Measurements from ENCODE around the gene ERCC8. TPM values are rescaled to one million over a fixed set of nuclear protein-coding genes. Genes with fewer than 3 reads are reported as not detected.

Gene ERCC8
- total RNA-seq, 2 experiments from 2014 or later: 7.6 to 10.2 TPM

DNA sequence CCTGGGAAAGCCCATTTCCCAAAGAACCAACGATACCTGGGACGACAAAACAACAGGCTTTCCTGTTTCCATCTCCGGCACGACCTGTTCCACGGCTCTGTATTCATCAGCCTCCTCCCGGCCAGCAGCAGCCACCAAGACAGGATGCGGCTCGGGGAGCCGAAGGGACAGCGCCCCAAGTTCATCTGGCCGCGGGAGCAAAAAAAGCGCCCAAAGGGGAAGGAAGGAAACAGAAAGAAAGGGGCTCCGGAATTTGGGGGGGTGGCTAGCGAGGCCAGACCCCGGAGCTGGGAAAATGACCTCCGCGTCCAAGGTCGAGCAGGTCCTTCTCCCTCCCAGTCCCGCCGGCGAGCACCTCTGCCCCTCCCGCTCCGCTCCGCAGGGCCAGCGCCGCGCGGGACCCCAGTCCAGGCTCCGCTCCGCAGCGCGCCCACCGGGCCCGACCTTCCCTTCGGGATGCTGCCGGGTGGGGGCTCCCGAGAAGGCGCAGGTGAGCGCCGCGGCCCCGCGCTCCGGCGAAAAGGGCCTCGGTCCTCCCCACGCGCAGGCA lies 101.4 kb downstream of the ERCC8 start:
- no peak for ATAC-seq
- Mint-ChIP-seq H3K27me3 (peaks cover 63% of the 10 kb centered on the region), H3K36me3 (no peaks in the 10 kb centered on the region), H3K4me1 (peaks cover 14% of the 10 kb centered on the region), H3K27ac (no peak overlapping the region), H3K4me3 (peak overlapping the region; percentile 73), H3K9me3 (ENCODE audit: low read depth) (no peaks in the 10 kb centered on the region)
- CTCF ChIA-PET: no interaction called here
- DNase-seq: no peak

GRCh38 chr5:60842871-60843385 lies 101.9 kb downstream of the ERCC8 start:
- no peak for DNase-seq
- Mint-ChIP-seq H3K27me3 (peaks cover 64% of the 10 kb centered on the region), H3K4me1 (peaks cover 14% of the 10 kb centered on the region), H3K4me3 (peak overlapping the region; percentile 73), H3K36me3 (no peaks in the 10 kb centered on the region), H3K27ac (no peak overlapping the region), H3K9me3 (ENCODE audit: low read depth) (no peaks in the 10 kb centered on the region)
- ATAC-seq: no peak
- CTCF ChIA-PET: interaction anchor here (0.9 kb wide), 1 partner anchor 13 kb away, joined by 4 read pairs; no protein-coding TSS in a partner anchor

- CTCF ChIA-PET: interaction anchor here (0.7 kb wide), 1 partner anchor 644 kb away, joined by 5 read pairs; no protein-coding TSS in a partner anchor
- peaks cover 61% of the 10 kb centered on the region for H3K27me3 Mint-ChIP-seq
- H3K36me3 Mint-ChIP-seq: no peaks in the 10 kb centered on the region
- no peaks in the 10 kb centered on the region for H3K9me3 Mint-ChIP-seq (ENCODE audit: low read depth)
- DNase-seq: no peak
- peaks cover 14% of the 10 kb centered on the region for H3K4me1 Mint-ChIP-seq
- ATAC-seq: no peak
- no peak overlapping the region for H3K27ac Mint-ChIP-seq
- no peak overlapping the region for H3K4me3 Mint-ChIP-seq
These were observed 103.5 kb downstream of the ERCC8 start for GRCh38 chr5:60841361-60841760.

DNA sequence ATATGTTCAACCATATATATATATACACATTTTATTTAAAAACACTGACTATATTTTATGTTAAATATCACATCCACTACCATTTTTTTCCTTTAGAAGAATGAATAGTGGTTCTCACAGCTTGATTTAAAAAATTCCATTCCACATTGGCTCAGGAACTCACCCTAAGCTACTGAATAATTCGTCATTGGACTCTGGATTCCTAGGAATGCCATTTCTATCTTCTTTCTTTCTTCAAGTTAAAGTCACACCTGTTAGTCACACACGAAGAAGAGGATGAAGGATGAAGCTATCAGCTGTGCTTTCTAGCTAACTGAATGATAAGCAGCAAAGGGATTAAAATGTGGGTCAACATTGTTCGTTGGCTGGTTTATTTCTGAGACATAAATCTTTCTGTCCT lies 108.7 kb downstream of the ERCC8 start:
- DNase-seq (no peak), ATAC-seq (no peak)
- H3K36me3 Mint-ChIP-seq: no peaks in the 10 kb centered on the region
- no peaks in the 10 kb centered on the region for H3K4me1 Mint-ChIP-seq
- peaks cover 25% of the 10 kb centered on the region for H3K27me3 Mint-ChIP-seq
- no peak overlapping the region for H3K27ac Mint-ChIP-seq
- no peaks in the 10 kb centered on the region for H3K9me3 Mint-ChIP-seq (ENCODE audit: low read depth)
- CTCF ChIA-PET: no interaction called here
- H3K4me3 Mint-ChIP-seq: no peak overlapping the region

- H3K27ac Mint-ChIP-seq: no peak overlapping the region
- no peak overlapping the region for H3K4me3 Mint-ChIP-seq
- no peaks in the 10 kb centered on the region for H3K36me3 Mint-ChIP-seq
- H3K27me3 Mint-ChIP-seq: peaks cover 25% of the 10 kb centered on the region
- CTCF ChIA-PET: no interaction called here
- DNase-seq (no peak), ATAC-seq (no peak)
- H3K4me1 Mint-ChIP-seq: peaks cover 2% of the 10 kb centered on the region
- H3K9me3 Mint-ChIP-seq (ENCODE audit: low read depth): no peaks in the 10 kb centered on the region
These were observed 109.3 kb downstream of the ERCC8 start for GRCh38 chr5:60835554-60835953.

- no peak for DNase-seq
- CTCF ChIA-PET: no interaction called here
- H3K27ac Mint-ChIP-seq: no peak overlapping the region
- no peaks in the 10 kb centered on the region for H3K9me3 Mint-ChIP-seq (ENCODE audit: low read depth)
- H3K4me1 Mint-ChIP-seq: peaks cover 11% of the 10 kb centered on the region
- no peak for ATAC-seq
- peaks cover 14% of the 10 kb centered on the region for H3K27me3 Mint-ChIP-seq
- H3K36me3 Mint-ChIP-seq: no peaks in the 10 kb centered on the region
- H3K4me3 Mint-ChIP-seq: no peak overlapping the region
These were observed 111.3 kb downstream of the ERCC8 start for GRCh38 chr5:60833520-60833919.

DNA sequence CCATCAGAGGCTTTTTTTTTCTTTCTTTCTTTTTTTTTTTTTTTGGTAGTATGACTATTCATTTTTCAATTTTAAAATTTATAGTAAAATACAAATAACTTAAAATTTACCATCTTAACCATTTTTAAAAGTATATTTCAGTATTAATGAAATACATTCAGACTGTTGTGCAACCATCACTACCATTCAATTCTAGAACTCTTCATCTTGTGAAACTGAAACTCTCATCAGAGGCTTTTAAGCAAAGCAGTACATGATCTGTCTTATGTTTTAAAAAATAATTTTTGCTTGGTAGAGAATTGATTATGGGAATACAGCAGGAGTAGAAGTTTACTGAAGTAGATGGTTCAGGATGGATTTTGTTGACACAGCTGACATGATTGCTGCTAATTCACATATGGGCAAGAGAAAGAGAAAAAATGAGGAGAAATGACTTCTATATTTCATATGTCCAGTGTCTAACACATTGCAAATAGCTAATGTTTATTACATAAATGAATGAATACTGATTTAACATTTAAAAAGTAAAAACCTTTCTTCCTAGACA lies 114.2 kb downstream of the ERCC8 start:
- Mint-ChIP-seq H3K27ac (no peak overlapping the region), H3K4me3 (no peak overlapping the region), H3K4me1 (peaks cover 20% of the 10 kb centered on the region), H3K9me3 (ENCODE audit: low read depth) (no peaks in the 10 kb centered on the region), H3K36me3 (no peaks in the 10 kb centered on the region), H3K27me3 (peaks cover 1% of the 10 kb centered on the region)
- DNase-seq (no peak), ATAC-seq (peak; percentile 51)
- CTCF ChIA-PET: interaction anchor here (1.4 kb wide), 1 partner anchor 12 kb away, joined by 4 read pairs; no protein-coding TSS in a partner anchor

- peak; percentile 70 for ATAC-seq
- Mint-ChIP-seq H3K4me1 (peaks cover 20% of the 10 kb centered on the region), H3K27ac (peak overlapping the region; percentile 39), H3K4me3 (no peak overlapping the region), H3K9me3 (ENCODE audit: low read depth) (no peaks in the 10 kb centered on the region), H3K27me3 (no peaks in the 10 kb centered on the region), H3K36me3 (no peaks in the 10 kb centered on the region)
- CTCF ChIA-PET: interaction anchor here (0.7 to 1.4 kb wide), 2 partner anchors 11 to 13 kb away, joined by 3 to 4 read pairs; no protein-coding TSS in a partner anchor
- DNase-seq: no peak
These were observed 115.2 kb downstream of the ERCC8 start for GRCh38 chr5:60829490-60830266.

- Mint-ChIP-seq H3K4me1 (peaks cover 20% of the 10 kb centered on the region), H3K9me3 (ENCODE audit: low read depth) (no peaks in the 10 kb centered on the region), H3K4me3 (no peak overlapping the region), H3K27ac (no peak overlapping the region), H3K36me3 (no peaks in the 10 kb centered on the region), H3K27me3 (no peaks in the 10 kb centered on the region)
- no peak for DNase-seq
- ATAC-seq: no peak
- CTCF ChIA-PET: interaction anchor here (1.1 kb wide), 2 partner anchors 12 to 17 kb away, joined by 3 to 4 read pairs; partner anchors contain the start of gene ELOVL7
These were observed 117.7 kb downstream of the ERCC8 start for GRCh38 chr5:60827201-60827600.

DNA sequence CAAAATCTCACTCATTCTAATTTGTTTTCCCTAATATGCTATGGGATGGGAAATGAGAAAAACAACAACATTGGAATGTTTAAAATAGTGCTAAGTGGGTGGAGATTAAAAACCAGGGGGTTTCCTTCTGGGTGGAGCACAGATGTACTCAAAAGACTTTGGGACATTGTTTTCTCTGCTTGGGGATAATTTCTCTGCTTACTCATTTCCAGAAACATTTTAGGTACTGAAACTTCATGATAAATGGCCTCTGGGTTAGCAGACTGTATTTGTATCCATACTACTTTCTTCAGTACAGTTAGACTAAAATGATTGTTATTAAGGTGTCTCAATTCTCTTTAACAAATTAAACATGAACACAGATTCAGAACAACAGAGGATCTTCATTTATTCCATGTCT lies 118.2 kb downstream of the ERCC8 start:
- no peaks in the 10 kb centered on the region for H3K27me3 Mint-ChIP-seq
- H3K36me3 Mint-ChIP-seq: no peaks in the 10 kb centered on the region
- CTCF ChIA-PET: interaction anchor here (1.1 kb wide), 2 partner anchors 11 to 18 kb away, joined by 3 to 4 read pairs; partner anchors contain the start of gene ELOVL7
- DNase-seq (no peak), ATAC-seq (no peak)
- peaks cover 20% of the 10 kb centered on the region for H3K4me1 Mint-ChIP-seq
- H3K9me3 Mint-ChIP-seq (ENCODE audit: low read depth): no peaks in the 10 kb centered on the region
- H3K27ac Mint-ChIP-seq: no peak overlapping the region
- H3K4me3 Mint-ChIP-seq: no peak overlapping the region

Other genes starting within 250 kb of the ERCC8 start
- gene DEPDC1B, start 244.9 kb downstream of the ERCC8 start, total RNA-seq: 10 to 100 TPM; 35.3 to 38.7 TPM
- gene ELOVL7, start 100.8 kb downstream of the ERCC8 start, total RNA-seq: under 1 TPM; 0.44 to 0.87 TPM
- gene NDUFAF2, start 135 bp upstream of the ERCC8 start, total RNA-seq: 10 to 100 TPM; 23.9 to 26.7 TPM
- gene SMIM15, start 217.4 kb upstream of the ERCC8 start, total RNA-seq: 10 to 100 TPM; 50.0 to 59.6 TPM

Measured in activated CD8-positive, alpha-beta memory T cell treated with anti-CD3 and anti-CD28 coated beads, Interleukin-2, amount 10 ng/mL, durations not matched to agents 7 days and 5 days (primary cell).